K562 (cell line): ENCODE measurements around the gene SRGN. TPM values are rescaled to one million over a fixed set of nuclear protein-coding genes. Genes with fewer than 3 reads are reported as not detected.
A peak's percentile ranks its signal among the peaks of the same experiment; 100 is the strongest.

Experiments
- ATAC-seq: fragments of 200-7000 bp; cut with Tn5 transposase; 3 replicates; pipeline ENCODE4 v1.9.1; 2020; ENCODE audit warnings: moderate library complexity
- BruUV-seq: library from RNA; stranded (reverse); fragments of 400-500 nt; replicated peaks from 2 replicates; lab custom pipeline; 2021; lab: Mats Ljungman, UMichigan
- CTCF ChIA-PET: fragments of 300-600 bp; formaldehyde crosslinking; extraction: SDS; loops from one replicate; lab custom pipeline; 2021; ENCODE audit warnings: low intra/inter-chr PET ratio; lab: Yijun Ruan, JAX
- POLR2A ChIA-PET: fragments of 300-600, 350-650 bp; sonication (Branson Sonifier 250); formaldehyde crosslinking; extraction: SDS; loops from one replicate; lab custom pipeline; 2021; ENCODE audit warnings: antibody characterized with exemption, inconsistent platforms; lab: Yijun Ruan, JAX
- DNase-seq, 4 experiments: peaks; one replicate each; pipeline versions ENCODE4 v3.0.0 to v3.0.0-alpha.2; 2011 to 2018; ENCODE audit warnings: low spot score in 3 of 4, mixed read lengths in 3 of 4; ENCODE audit errors: extremely low read depth in 1 of 4
- FAIRE-seq: peaks from 2 replicates; lab custom pipeline; 2011; peaks lifted over from hg19 to GRCh38; lab: Jason Lieb, UNC
- H2AFZ ChIP-seq: 2 replicates; pipeline ENCODE4 v1.6.0; 2011; ENCODE audit warnings: low read depth, low read length, control low read depth, inconsistent platforms
- H3K27ac ChIP-seq: fragments of 200-600 bp; 3 replicates; pipeline ENCODE4 v1.8.0; 2011; ENCODE audit warnings: low read depth, mild to moderate bottlenecking, control low read depth, inconsistent platforms, low read length, moderate library complexity, mixed read lengths; ENCODE audit errors: extremely low read depth
- H3K27me3 ChIP-seq, 2 experiments: fragments of 300-600 bp in 1 of 2; 2 replicates in 1 of 2; 3 replicates in 1 of 2; pipeline versions ENCODE4 v1.6.0 to v1.8.0; 2011; ENCODE audit warnings: inconsistent platforms in 2 of 2, low read length in 2 of 2, mild to moderate bottlenecking in 1 of 2, mixed read lengths in 1 of 2, moderate library complexity in 1 of 2; ENCODE audit not compliant: control insufficient read depth in 2 of 2, insufficient read depth in 2 of 2
- H3K36me3 ChIP-seq: fragments of 300-600 bp; 3 replicates; pipeline ENCODE4 v1.8.0; 2011; ENCODE audit warnings: mild to moderate bottlenecking, low read length, inconsistent platforms; ENCODE audit not compliant: control insufficient read depth, insufficient read depth
- H3K4me1 ChIP-seq, 2 experiments: fragments of 200-600 bp in 1 of 2; replicated peaks in 1 of 2; 2 replicates in 1 of 2; 3 replicates in 1 of 2; pipeline versions ENCODE4 v1.5.1 to v1.8.0; 2011; ENCODE audit warnings: inconsistent platforms in 2 of 2, low read length in 2 of 2, mild to moderate bottlenecking in 1 of 2, mixed read lengths in 1 of 2, moderate library complexity in 1 of 2; ENCODE audit not compliant: control insufficient read depth in 2 of 2, insufficient read depth in 2 of 2
- H3K4me2 ChIP-seq: 2 replicates; pipeline ENCODE4 v1.6.1; 2011; ENCODE audit warnings: low read length, control low read depth, inconsistent platforms, mixed read lengths; ENCODE audit not compliant: insufficient read depth
- H3K4me3 ChIP-seq: fragments of 200-600 bp; sonication (generic), shearing (Covaris generic); 2 replicates; pipeline ENCODE4 v1.5.1; 2016; ENCODE audit warnings: control low read depth, inconsistent platforms
- H3K79me2 ChIP-seq: fragments of 200-600 bp; 3 replicates; pipeline ENCODE4 v1.8.0; 2011; ENCODE audit warnings: low read length, inconsistent platforms; ENCODE audit not compliant: control insufficient read depth, insufficient read depth
- H3K9ac ChIP-seq, 2 experiments: 2 replicates each; pipeline versions ENCODE4 v1.6.0 to v1.6.1; 2011; ENCODE audit warnings: low read depth in 2 of 2, low read length in 2 of 2, control low read depth in 1 of 2, inconsistent platforms in 1 of 2, mild to moderate bottlenecking in 1 of 2, mixed read lengths in 1 of 2; ENCODE audit not compliant: insufficient read depth in 1 of 2
- H3K9me1 ChIP-seq: one replicate; pipeline ENCODE4 v1.6.0; 2011; ENCODE audit warnings: inconsistent platforms, mild to moderate bottlenecking, low read length, moderate library complexity; ENCODE audit not compliant: control insufficient read depth, insufficient read depth
- H3K9me3 ChIP-seq: replicated peaks from 2 replicates; pipeline ENCODE4 v1.5.1; 2011; ENCODE audit warnings: low read depth, low read length, inconsistent platforms; ENCODE audit not compliant: control insufficient read depth, insufficient read depth
- H4K20me1 ChIP-seq: replicated peaks from 2 replicates; pipeline ENCODE4 v1.6.1; 2011; ENCODE audit warnings: low read length, inconsistent platforms, mixed read lengths; ENCODE audit not compliant: control insufficient read depth, insufficient read depth
- ATF7 ChIP-seq: fragments of 450-650 bp; IDR thresholded peaks from 2 replicates; pipeline ENCODE4 v1.7.1; 2014; ENCODE audit warnings: mild to moderate bottlenecking, moderate library complexity
- CEBPB ChIP-seq: fragments of 450-650 bp; IDR thresholded peaks from 2 replicates; pipeline ENCODE4 v1.6.1; 2016; ENCODE audit warnings: missing genetic modification characterization, missing compliant biosample characterization
- CSDE1 ChIP-seq, 2 experiments: fragments of 450-650 bp; IDR thresholded peaks; 2 replicates each; pipeline ENCODE4 v1.6.1; 2016; ENCODE audit warnings: mild to moderate bottlenecking in 1 of 2
- FOSL1 ChIP-seq: fragments of 200-800 bp; sonication (Bioruptor generic); conservative IDR thresholded peaks from 2 replicates; pipeline ENCODE4 v1.6.1; 2016; ENCODE audit warnings: missing genetic modification characterization, missing compliant biosample characterization
- FOXM1 ChIP-seq, 2 experiments: fragments of 450-650 bp in 1 of 2; sonication (generic) in 1 of 2; formaldehyde crosslinking in 1 of 2; IDR thresholded peaks; 2 replicates each; pipeline versions ENCODE4 v1.6.1 to v1.9.0; 2017 to 2022; ENCODE audit warnings: low read depth in 2 of 2, mild to moderate bottlenecking in 2 of 2, missing genetic modification reagents in 1 of 2, moderate library complexity in 1 of 2
- HLTF ChIP-seq: fragments of 450-650 bp; IDR thresholded peaks from 2 replicates; pipeline ENCODE4 v1.6.1; 2016
- MTF1 ChIP-seq: fragments of 250-450 bp; sonication (Bioruptor Pico); IDR thresholded peaks from 2 replicates; pipeline ENCODE4 v1.9.0; 2021; ENCODE audit warnings: moderate library complexity, mild to moderate bottlenecking, inconsistent platforms, borderline replicate concordance
- POLR2H ChIP-seq: IDR thresholded peaks from 2 replicates; pipeline ENCODE4 v1.6.1; 2016; ENCODE audit warnings: missing genetic modification characterization, low read depth, mild to moderate bottlenecking, control low read depth, missing compliant biosample characterization, moderate library complexity
- SETDB1 ChIP-seq: IDR thresholded peaks from one replicate; pipeline ENCODE4 v1.6.1; 2012; ENCODE audit warnings: low read length, control low read depth, inconsistent platforms
- TAF9B ChIP-seq: fragments of 450-650 bp; IDR thresholded peaks from 2 replicates; pipeline ENCODE4 v1.6.1; 2018; ENCODE audit warnings: mild to moderate bottlenecking; ENCODE audit not compliant: partially characterized antibody
- WHSC1 ChIP-seq: IDR thresholded peaks from one replicate; pipeline ENCODE4 v1.6.1; 2012; ENCODE audit warnings: low read length, control low read depth, inconsistent platforms
- ZNF121 ChIP-seq: sonication (generic); formaldehyde crosslinking; conservative IDR thresholded peaks from 2 replicates; pipeline ENCODE4 v1.8.0; 2022; ENCODE audit warnings: missing genetic modification reagents
- ZNF444 ChIP-seq: fragments of 250-450 bp; sonication (Bioruptor Pico); IDR thresholded peaks from 2 replicates; pipeline ENCODE4 v1.4.0; 2020; ENCODE audit warnings: mild to moderate bottlenecking, moderate library complexity
- WGBS: fragments of 100-300 bp; shearing (Covaris generic); methylation state at CpG from one replicate; pipeline ENCODE4 v1.1.6; 2016; ENCODE audit warnings: low coverage, mixed read lengths; ENCODE audit not compliant: insufficient coverage; ENCODE audit errors: missing lambda C conversion rate; 5-methylcytosine and 5-hydroxymethylcytosine counted together
- in situ Hi-C: fragments of 300-500 bp; cut with MboI; formaldehyde crosslinking; loops from 4 replicates; pipeline ENCODE4 v1.15.0; 2018; ENCODE audit warnings: inconsistent platforms, mixed read lengths
- intact Hi-C: fragments of 100-400 bp; cut with micrococcal nuclease; formaldehyde crosslinking; loops from 2 replicates; pipeline ENCODE4 v1.14.2; 2022
- polyA plus RNA-seq, 8 experiments: library from polyadenylated mRNA; depleted of rRNA in 4 of 8; stranded (reverse) in 5 of 8; unstranded in 3 of 8; fragments of >200 nt; fragmentation: Nextera tagmentation in 2 of 8; fragmentation: Illumina TruSeq in 1 of 8; extraction: Ambion mirVana in 2 of 8; extraction: Trizol in 1 of 8; gene quantifications; 2 replicates each; pipeline versions ENCODE4 v1.2.1 to v1.2.3, GENCODE V29; 2011 to 2014; ENCODE audit warnings: inconsistent platforms in 1 of 8, missing spikeins in 1 of 8
- total RNA-seq, 7 experiments: library from RNA; depleted of rRNA in 6 of 7; stranded (reverse); fragments of >200 nt in 6 of 7; fragmentation: Illumina TruSeq in 2 of 7; extraction: Trizol in 2 of 7; gene quantifications; 2 replicates each; pipeline versions ENCODE4 v1.2.1 to v1.2.3, GENCODE V29; 2011 to 2021; ENCODE audit warnings: low replicate concordance in 1 of 7
- TF ChIP-seq, protein P1 (sequence below): IDR thresholded peaks from 2 replicates; pipeline ENCODE4 v1.6.1; 2012; ENCODE audit warnings: low read depth, low read length, improper control_type of control experiment, borderline replicate concordance
- TF ChIP-seq, protein P2 (sequence below): fragments of 450-650 bp; IDR thresholded peaks from 2 replicates; pipeline ENCODE4 v1.6.1; 2018; ENCODE audit warnings: mild to moderate bottlenecking, low read depth; ENCODE audit not compliant: partially characterized antibody
- TF ChIP-seq, protein P3 (sequence below), 3 experiments: fragments of 200-800 bp in 1 of 3; fragments of 250-450 bp in 1 of 3; fragments of 450-650 bp in 1 of 3; sonication (Bioruptor Pico) in 1 of 3; sonication (Bioruptor generic) in 1 of 3; formaldehyde crosslinking in 1 of 3; IDR thresholded peaks; 2 replicates each; pipeline versions ENCODE4 v1.6.1 to v1.8.0; 2016 to 2022; ENCODE audit warnings: mild to moderate bottlenecking in 2 of 3, missing genetic modification characterization in 2 of 3, missing compliant biosample characterization in 1 of 3, moderate library complexity in 1 of 3

The SRGN gene
- total and polyA plus RNA-seq, 9 of the 15 experiments (the other 6 are each of a cell fraction or from before 2014, with no cell fraction given) = 136 to 304 (median 180) TPM

DNA sequence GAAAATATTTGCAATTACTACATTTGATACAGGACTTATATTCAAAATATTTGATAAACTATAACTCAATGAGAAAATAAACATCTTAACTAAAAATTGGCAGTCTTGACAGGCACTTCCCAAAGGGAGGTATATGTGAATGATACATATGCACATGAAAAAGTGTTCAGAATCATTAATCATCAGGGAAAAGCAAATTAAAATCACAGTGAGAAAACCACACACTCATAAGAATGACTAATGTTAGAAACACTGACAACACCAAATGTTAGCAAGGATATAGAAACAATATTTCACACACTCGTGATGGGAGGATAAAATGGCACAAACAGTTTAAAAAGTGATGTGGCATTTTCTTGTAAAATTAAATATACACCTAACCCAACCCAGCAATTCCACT lies 32.0 kb downstream of the SRGN start:
- FAIRE-seq = no peak
- CTCF ChIA-PET = no interaction called here
- no peak for TF ChIP-seq HLTF
- no peak for TF ChIP-seq CSDE1 (IDR thresholded peaks at IDR 0.05)
- no peak for TF ChIP-seq WHSC1
- TF ChIP-seq ATF7 = no peak
- TF ChIP-seq CEBPB = no peak
- TF ChIP-seq, protein P1, sequence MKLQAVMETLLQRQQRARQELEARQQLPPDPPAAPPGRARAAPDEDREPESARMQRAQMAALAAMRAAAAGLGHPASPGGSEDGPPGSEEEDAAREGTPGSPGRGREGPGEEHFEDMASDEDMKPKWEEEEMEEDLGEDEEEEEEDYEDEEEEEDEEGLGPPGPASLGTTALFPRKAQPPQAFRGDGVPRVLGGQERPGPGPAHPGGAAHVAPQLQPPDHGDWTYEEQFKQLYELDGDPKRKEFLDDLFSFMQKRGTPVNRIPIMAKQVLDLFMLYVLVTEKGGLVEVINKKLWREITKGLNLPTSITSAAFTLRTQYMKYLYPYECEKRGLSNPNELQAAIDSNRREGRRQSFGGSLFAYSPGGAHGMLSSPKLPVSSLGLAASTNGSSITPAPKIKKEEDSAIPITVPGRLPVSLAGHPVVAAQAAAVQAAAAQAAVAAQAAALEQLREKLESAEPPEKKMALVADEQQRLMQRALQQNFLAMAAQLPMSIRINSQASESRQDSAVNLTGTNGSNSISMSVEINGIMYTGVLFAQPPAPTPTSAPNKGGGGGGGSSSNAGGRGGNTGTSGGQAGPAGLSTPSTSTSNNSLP = no peak
- TF ChIP-seq FOSL1 (tag) = no peak
- no peak for TF ChIP-seq SETDB1
- TF ChIP-seq POLR2H (tag) = no peak
- no peak for TF ChIP-seq FOXM1 (IDR thresholded peaks at IDR 0.05; ENCODE audit: low read depth)
- TF ChIP-seq FOXM1 (CRISPR knock-in tag; IDR thresholded peaks at IDR 0.05; ENCODE audit: low read depth) = no peak
- no peak for TF ChIP-seq MTF1
- TF ChIP-seq, protein P2, sequence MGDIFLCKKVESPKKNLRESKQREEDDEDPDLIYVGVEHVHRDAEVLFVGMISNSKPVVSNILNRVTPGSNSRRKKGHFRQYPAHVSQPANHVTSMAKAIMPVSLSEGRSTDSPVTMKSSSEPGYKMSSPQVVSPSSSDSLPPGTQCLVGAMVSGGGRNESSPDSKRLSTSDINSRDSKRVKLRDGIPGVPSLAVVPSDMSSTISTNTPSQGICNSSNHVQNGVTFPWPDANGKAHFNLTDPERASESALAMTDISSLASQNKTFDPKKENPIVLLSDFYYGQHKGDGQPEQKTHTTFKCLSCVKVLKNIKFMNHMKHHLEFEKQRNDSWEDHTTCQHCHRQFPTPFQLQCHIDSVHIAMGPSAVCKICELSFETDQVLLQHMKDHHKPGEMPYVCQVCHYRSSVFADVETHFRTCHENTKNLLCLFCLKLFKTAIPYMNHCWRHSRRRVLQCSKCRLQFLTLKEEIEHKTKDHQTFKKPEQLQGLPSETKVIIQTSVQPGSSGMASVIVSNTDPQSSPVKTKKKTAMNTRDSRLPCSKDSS = no peak
- no peak for TF ChIP-seq ZNF444 (CRISPR knock-in tag)
- TF ChIP-seq, protein P3, sequence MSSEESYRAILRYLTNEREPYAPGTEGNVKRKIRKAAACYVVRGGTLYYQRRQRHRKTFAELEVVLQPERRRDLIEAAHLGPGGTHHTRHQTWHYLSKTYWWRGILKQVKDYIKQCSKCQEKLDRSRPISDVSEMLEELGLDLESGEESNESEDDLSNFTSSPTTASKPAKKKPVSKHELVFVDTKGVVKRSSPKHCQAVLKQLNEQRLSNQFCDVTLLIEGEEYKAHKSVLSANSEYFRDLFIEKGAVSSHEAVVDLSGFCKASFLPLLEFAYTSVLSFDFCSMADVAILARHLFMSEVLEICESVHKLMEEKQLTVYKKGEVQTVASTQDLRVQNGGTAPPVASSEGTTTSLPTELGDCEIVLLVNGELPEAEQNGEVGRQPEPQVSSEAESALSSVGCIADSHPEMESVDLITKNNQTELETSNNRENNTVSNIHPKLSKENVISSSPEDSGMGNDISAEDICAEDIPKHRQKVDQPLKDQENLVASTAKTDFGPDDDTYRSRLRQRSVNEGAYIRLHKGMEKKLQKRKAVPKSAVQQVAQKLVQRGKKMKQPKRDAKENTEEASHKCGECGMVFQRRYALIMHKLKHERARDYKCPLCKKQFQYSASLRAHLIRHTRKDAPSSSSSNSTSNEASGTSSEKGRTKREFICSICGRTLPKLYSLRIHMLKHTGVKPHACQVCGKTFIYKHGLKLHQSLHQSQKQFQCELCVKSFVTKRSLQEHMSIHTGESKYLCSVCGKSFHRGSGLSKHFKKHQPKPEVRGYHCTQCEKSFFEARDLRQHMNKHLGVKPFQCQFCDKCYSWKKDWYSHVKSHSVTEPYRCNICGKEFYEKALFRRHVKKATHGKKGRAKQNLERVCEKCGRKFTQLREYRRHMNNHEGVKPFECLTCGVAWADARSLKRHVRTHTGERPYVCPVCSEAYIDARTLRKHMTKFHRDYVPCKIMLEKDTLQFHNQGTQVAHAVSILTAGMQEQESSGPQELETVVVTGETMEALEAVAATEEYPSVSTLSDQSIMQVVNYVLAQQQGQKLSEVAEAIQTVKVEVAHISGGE (CRISPR knock-in tag; IDR thresholded peaks at IDR 0.05) = no peak
- no peak for TF ChIP-seq ZNF121
- TF ChIP-seq TAF9B = no peak

More for the DNA sequence above, 32.0 kb downstream of the SRGN start:
- Histone ChIP-seq H3K9ac (no peak overlapping the region), H2AFZ (0 out of 2 replicates have a peak overlapping the region, but pooled peaks have one; percentile 2), H4K20me1 (no peaks in the 10 kb centered on the region), H3K27me3 (no peaks in the 10 kb centered on the region), H3K9me3 (no peaks in the 10 kb centered on the region), H3K9me1 (no peaks in the 10 kb centered on the region), H3K4me3 (no peak overlapping the region), H3K4me1 (peaks cover 0 to 8% of the 10 kb centered on the region in 2 experiments; a peak in 3 of 5 replicates), H3K79me2 (peaks cover 9% of the 10 kb centered on the region), H3K36me3 (no peaks in the 10 kb centered on the region), H3K27ac (no peak overlapping the region), H3K4me2 (no peak overlapping the region)
- DNase-seq (no peak), ATAC-seq (no peak)
- no TSS peak for BruUV-seq
- POLR2A ChIA-PET = interaction anchor here (0.8 kb wide), 1 partner anchor 11 kb away, joined by 3 read pairs; no protein-coding TSS in a partner anchor
- in situ Hi-C loops = no loop called here
- 14% methylated on average over 1 of the region's 1 CpG for WGBS
- intact Hi-C loops = loop anchor here (5.0 kb wide), 1 partner anchor 97 kb away; no protein-coding TSS in a partner anchor
